H9 (cell line): Measurements from ENCODE around the gene P2RY12. TPM values are rescaled to one million over a fixed set of nuclear protein-coding genes. Genes with fewer than 3 reads are reported as not detected.

ENCODE experiments used
- DNase-seq: peaks from one replicate; pipeline ENCODE4 v3.0.0-alpha.2; 2017
- H2AFZ ChIP-seq: one replicate; pipeline ENCODE4 v1.6.1; 2013; ENCODE audit warnings: mild to moderate bottlenecking, low read length, control low read depth, moderate library complexity
- H2AK5ac ChIP-seq: 2 replicates; pipeline ENCODE4 v1.6.1; 2013; ENCODE audit warnings: low read length, control low read depth, mixed read lengths; ENCODE audit not compliant: insufficient read length
- H2BK120ac ChIP-seq: one replicate; pipeline ENCODE4 v1.6.1; 2013; ENCODE audit warnings: low read depth, mild to moderate bottlenecking, low read length, control low read depth, inconsistent platforms; ENCODE audit not compliant: poor library complexity, severe bottlenecking
- H2BK12ac ChIP-seq: 2 replicates; pipeline ENCODE4 v1.6.1; 2013; ENCODE audit warnings: low read length, control low read depth, mixed read lengths, low read depth; ENCODE audit not compliant: insufficient read length
- H2BK15ac ChIP-seq: 2 replicates; pipeline ENCODE4 v1.6.1; 2013; ENCODE audit warnings: low read depth, low read length, control low read depth
- H2BK20ac ChIP-seq: one replicate; pipeline ENCODE4 v1.6.1; 2013; ENCODE audit warnings: low read depth, mild to moderate bottlenecking, low read length, control low read depth, inconsistent platforms; ENCODE audit not compliant: poor library complexity, severe bottlenecking
- H2BK5ac ChIP-seq: 2 replicates; pipeline ENCODE4 v1.6.1; 2013; ENCODE audit warnings: low read length, control low read depth, mixed read lengths; ENCODE audit not compliant: insufficient read length
- H3K14ac ChIP-seq: 2 replicates; pipeline ENCODE4 v1.6.1; 2013; ENCODE audit warnings: low read length, control low read depth; ENCODE audit not compliant: insufficient read depth
- H3K18ac ChIP-seq: 2 replicates; pipeline ENCODE4 v1.6.1; 2013; ENCODE audit warnings: low read depth, mild to moderate bottlenecking, mixed read lengths, low read length, control low read depth; ENCODE audit not compliant: insufficient read length
- H3K23ac ChIP-seq: 2 replicates; pipeline ENCODE4 v1.6.1; 2013; ENCODE audit warnings: low read length, control low read depth, mixed read lengths, low read depth; ENCODE audit not compliant: insufficient read length
- H3K23me2 ChIP-seq: 2 replicates; pipeline ENCODE4 v1.6.1; 2013; ENCODE audit warnings: low read depth, mild to moderate bottlenecking, mixed read lengths, low read length, control low read depth; ENCODE audit not compliant: insufficient read length, poor library complexity, severe bottlenecking
- H3K27ac ChIP-seq: 2 replicates; pipeline ENCODE4 v1.5.1; 2013; ENCODE audit warnings: low read length, control low read depth, mixed read lengths, low read depth; ENCODE audit not compliant: insufficient read length
- H3K27me3 ChIP-seq: 2 replicates; pipeline ENCODE4 v1.6.1; 2013; ENCODE audit warnings: low read length, control low read depth, inconsistent platforms; ENCODE audit not compliant: insufficient read depth
- H3K4ac ChIP-seq: 2 replicates; pipeline ENCODE4 v1.6.1; 2013; ENCODE audit warnings: low read depth, mild to moderate bottlenecking, control low read depth, inconsistent platforms, low read length, moderate library complexity
- H3K4me1 ChIP-seq: 2 replicates; pipeline ENCODE4 v1.6.1; 2013; ENCODE audit warnings: low read length, control low read depth, inconsistent platforms; ENCODE audit not compliant: insufficient read depth
- H3K4me2 ChIP-seq: 2 replicates; pipeline ENCODE4 v1.6.1; 2013; ENCODE audit warnings: low read length, control low read depth, mixed read lengths; ENCODE audit not compliant: insufficient read length, insufficient read depth
- H3K56ac ChIP-seq: 2 replicates; pipeline ENCODE4 v1.6.1; 2013; ENCODE audit warnings: low read depth, mild to moderate bottlenecking, mixed read lengths, low read length, control low read depth; ENCODE audit not compliant: insufficient read length
- H3K79me1 ChIP-seq: 2 replicates; pipeline ENCODE4 v1.6.1; 2013; ENCODE audit warnings: low read depth, mild to moderate bottlenecking, moderate library complexity, low read length, control low read depth, inconsistent platforms; ENCODE audit not compliant: insufficient read depth, poor library complexity, severe bottlenecking
- H3K79me2 ChIP-seq: 2 replicates; pipeline ENCODE4 v1.6.1; 2013; ENCODE audit warnings: low read length, control low read depth, inconsistent platforms; ENCODE audit not compliant: insufficient read depth
- H3K9ac ChIP-seq: 2 replicates; pipeline ENCODE4 v1.6.1; 2013; ENCODE audit warnings: low read length, control low read depth, mixed read lengths; ENCODE audit not compliant: insufficient read length; ENCODE audit errors: extremely low read depth
- H3K9me3 ChIP-seq: one replicate; pipeline ENCODE4 v1.6.1; 2013; ENCODE audit warnings: low read depth, low read length, inconsistent platforms; ENCODE audit not compliant: control insufficient read depth
- H3T11ph ChIP-seq: one replicate; pipeline ENCODE4 v1.6.1; 2013; ENCODE audit warnings: mild to moderate bottlenecking, low read length, control low read depth, inconsistent platforms
- H4K20me1 ChIP-seq: one replicate; pipeline ENCODE4 v1.6.1; 2013; ENCODE audit not compliant: control insufficient read depth, insufficient read length, insufficient read depth
- H4K5ac ChIP-seq: 2 replicates; pipeline ENCODE4 v1.6.1; 2013; ENCODE audit warnings: low read depth, mild to moderate bottlenecking, mixed read lengths, low read length, control low read depth; ENCODE audit not compliant: insufficient read length
- H4K8ac ChIP-seq: replicated peaks from 2 replicates; pipeline ENCODE4 v1.6.1; 2013; ENCODE audit warnings: low read length, control low read depth, mixed read lengths, low read depth; ENCODE audit not compliant: insufficient read length
- H4K91ac ChIP-seq: 2 replicates; pipeline ENCODE4 v1.6.1; 2013; ENCODE audit warnings: low read depth, mild to moderate bottlenecking, moderate library complexity, mixed read lengths, low read length, control low read depth; ENCODE audit not compliant: insufficient read length
- H3K27ac Mint-ChIP-seq, 3 experiments: 2 replicates in 2 of 3; 3 replicates in 1 of 3; pipeline ENCODE4 v1.8.0; 2020 to 2021; ENCODE audit warnings: mixed read lengths in 3 of 3, mild to moderate bottlenecking in 1 of 3, moderate library complexity in 1 of 3
- H3K27me3 Mint-ChIP-seq: 2 replicates; pipeline ENCODE4 v1.8.0; 2021; ENCODE audit warnings: low read depth, mild to moderate bottlenecking, moderate library complexity, mixed read lengths
- H3K36me3 Mint-ChIP-seq, 3 experiments: 2 replicates in 2 of 3; 3 replicates in 1 of 3; pipeline ENCODE4 v1.8.0; 2020 to 2021; ENCODE audit warnings: low read depth in 3 of 3, mixed read lengths in 3 of 3; ENCODE audit not compliant: insufficient read depth in 1 of 3
- H3K4me1 Mint-ChIP-seq, 2 experiments: 2 replicates each; pipeline ENCODE4 v1.8.0; 2020; ENCODE audit warnings: mixed read lengths in 2 of 2
- H3K4me3 Mint-ChIP-seq, 2 experiments: 2 replicates in 1 of 2; 3 replicates in 1 of 2; pipeline ENCODE4 v1.8.0; 2020 to 2021; ENCODE audit warnings: mild to moderate bottlenecking in 2 of 2, mixed read lengths in 2 of 2, moderate library complexity in 1 of 2
- H3K9me3 Mint-ChIP-seq, 2 experiments: 2 replicates in 1 of 2; 3 replicates in 1 of 2; pipeline ENCODE4 v1.8.0; 2020; ENCODE audit warnings: mild to moderate bottlenecking in 2 of 2, mixed read lengths in 2 of 2, moderate library complexity in 1 of 2
- WGBS: extraction: QIAGEN DNeasy Blood & Tissue Kit; methylation state at CpG from one replicate; pipeline ENCODE4 v1.1.7; 2013; ENCODE audit warnings: missing lambda C conversion rate, low lambda C conversion rate, mixed read lengths; ENCODE audit not compliant: insufficient read length; ENCODE audit errors: extremely low coverage; 5-methylcytosine and 5-hydroxymethylcytosine counted together
- total RNA-seq: library from RNA; stranded (reverse); gene quantifications from 2 replicates; pipeline ENCODE4 v1.2.1, GENCODE V29; 2021
- TF ChIP-seq, protein P1 (sequence below): fragments of 200-600 bp; sonication (generic); conservative IDR thresholded peaks from 3 replicates; pipeline ENCODE4 v1.8.0; 2021; ENCODE audit warnings: antibody characterized with exemption, mild to moderate bottlenecking

P2RY12 gene
- total RNA-seq, 1 experiment from 2014 or later = not detected

DNA sequence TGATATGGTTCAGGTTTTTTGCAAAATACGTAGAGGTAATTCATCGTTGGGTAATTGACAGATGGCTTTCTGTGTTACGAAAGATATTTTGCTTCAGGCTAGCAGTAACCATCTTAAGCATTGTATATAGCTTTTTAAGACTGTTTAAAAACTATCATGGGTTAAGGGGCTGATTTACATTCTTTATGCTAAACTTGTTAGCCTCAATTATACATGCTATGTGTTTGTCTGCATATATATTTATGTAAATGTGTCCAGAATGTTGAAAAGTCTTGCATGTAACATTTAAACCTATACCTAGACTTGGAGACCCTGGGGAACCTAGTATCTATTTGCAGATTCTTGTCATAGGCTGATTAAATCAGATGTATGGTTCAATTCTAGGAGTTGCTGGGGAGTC is 95.1 kb downstream of the P2RY12 start:
- H3K9me3 Mint-ChIP-seq = no peaks in the 10 kb centered on the region
- H3K27me3 ChIP-seq = no peaks in the 10 kb centered on the region

More for the DNA sequence above, 95.1 kb downstream of the P2RY12 start:
- DNase-seq = no peak
- no peak overlapping the region for H4K5ac ChIP-seq
- H3K27ac Mint-ChIP-seq = no peak overlapping the region
- no peak overlapping the region for H2BK5ac ChIP-seq
- WGBS = no CpG with 5 or more reads among the region's 3 CpGs
- H3K79me1 ChIP-seq = no peaks in the 10 kb centered on the region
- no peak overlapping the region for H3K18ac ChIP-seq
- H3K14ac ChIP-seq = no peak overlapping the region
- no peak overlapping the region for H2AK5ac ChIP-seq
- H3K56ac ChIP-seq = no peak overlapping the region
- H3K9me3 ChIP-seq = no peaks in the 10 kb centered on the region
- H3K23me2 ChIP-seq = no peaks in the 10 kb centered on the region
- H3K4me2 ChIP-seq = no peak overlapping the region
- H2BK120ac ChIP-seq = no peak overlapping the region
- H3K36me3 Mint-ChIP-seq = no peaks in the 10 kb centered on the region
- H3K9ac ChIP-seq = no peak overlapping the region
- no peaks in the 10 kb centered on the region for H3K4me1 ChIP-seq
- H3K4me3 Mint-ChIP-seq = no peak overlapping the region
- no peak overlapping the region for H4K91ac ChIP-seq
- H2AFZ ChIP-seq = no peak overlapping the region
- H3K4ac ChIP-seq = no peak overlapping the region
- H2BK20ac ChIP-seq = no peak overlapping the region
- peaks cover 5% of the 10 kb centered on the region in 2 experiments for H3K4me1 Mint-ChIP-seq
- no peak overlapping the region for H3T11ph ChIP-seq
- H2BK12ac ChIP-seq = no peak overlapping the region
- H3K23ac ChIP-seq = no peak overlapping the region
- H2BK15ac ChIP-seq = no peak overlapping the region
- no peaks in the 10 kb centered on the region for H3K27me3 Mint-ChIP-seq
- H3K79me2 ChIP-seq = no peaks in the 10 kb centered on the region
- no peaks in the 10 kb centered on the region for H4K20me1 ChIP-seq
- H4K8ac ChIP-seq = no peak overlapping the region
- H3K27ac ChIP-seq = no peak overlapping the region
- TF ChIP-seq, protein P1, sequence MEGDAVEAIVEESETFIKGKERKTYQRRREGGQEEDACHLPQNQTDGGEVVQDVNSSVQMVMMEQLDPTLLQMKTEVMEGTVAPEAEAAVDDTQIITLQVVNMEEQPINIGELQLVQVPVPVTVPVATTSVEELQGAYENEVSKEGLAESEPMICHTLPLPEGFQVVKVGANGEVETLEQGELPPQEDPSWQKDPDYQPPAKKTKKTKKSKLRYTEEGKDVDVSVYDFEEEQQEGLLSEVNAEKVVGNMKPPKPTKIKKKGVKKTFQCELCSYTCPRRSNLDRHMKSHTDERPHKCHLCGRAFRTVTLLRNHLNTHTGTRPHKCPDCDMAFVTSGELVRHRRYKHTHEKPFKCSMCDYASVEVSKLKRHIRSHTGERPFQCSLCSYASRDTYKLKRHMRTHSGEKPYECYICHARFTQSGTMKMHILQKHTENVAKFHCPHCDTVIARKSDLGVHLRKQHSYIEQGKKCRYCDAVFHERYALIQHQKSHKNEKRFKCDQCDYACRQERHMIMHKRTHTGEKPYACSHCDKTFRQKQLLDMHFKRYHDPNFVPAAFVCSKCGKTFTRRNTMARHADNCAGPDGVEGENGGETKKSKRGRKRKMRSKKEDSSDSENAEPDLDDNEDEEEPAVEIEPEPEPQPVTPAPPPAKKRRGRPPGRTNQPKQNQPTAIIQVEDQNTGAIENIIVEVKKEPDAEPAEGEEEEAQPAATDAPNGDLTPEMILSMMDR = no peak

Other genes starting within 250 kb of the P2RY12 start
- gene GPR171, start 181.5 kb downstream of the P2RY12 start, total RNA-seq = not detected in 2 replicates
- not detected in 2 replicates for gene P2RY14, start 106.2 kb downstream of the P2RY12 start, total RNA-seq
- gene GPR87, start 67.9 kb downstream of the P2RY12 start, total RNA-seq = 0.18 and 0.33 TPM in 2 replicates
- gene P2RY13, start 55.2 kb downstream of the P2RY12 start, total RNA-seq = not detected in 2 replicates
- 0.13 and 0.20 TPM in 2 replicates for gene IGSF10, start 76.3 kb upstream of the P2RY12 start, total RNA-seq